Ishikawa (cell line): Measurements from ENCODE around the gene OR52E8.

Source experiments
- CEBPB ChIP-seq: IDR thresholded peaks from 2 replicates; pipeline ENCODE4 v1.6.1; 2012
- CREB1 ChIP-seq: IDR thresholded peaks from 2 replicates; pipeline ENCODE4 v1.6.1; 2012; ENCODE audit warnings: low read depth
- EGR1 ChIP-seq: IDR thresholded peaks from 2 replicates; pipeline ENCODE4 v1.6.1; 2012
- EP300 ChIP-seq: IDR thresholded peaks from 2 replicates; pipeline ENCODE4 v1.6.1; 2012; ENCODE audit warnings: borderline replicate concordance
- FOXM1 ChIP-seq: IDR thresholded peaks from 2 replicates; pipeline ENCODE4 v1.6.1; 2012; ENCODE audit warnings: low read depth, borderline replicate concordance
- NFIC ChIP-seq: IDR thresholded peaks from 2 replicates; pipeline ENCODE4 v1.6.1; 2012
- RAD21 ChIP-seq: IDR thresholded peaks from 2 replicates; pipeline ENCODE4 v1.6.1; 2012; ENCODE audit warnings: low read depth
- TAF1 ChIP-seq: IDR thresholded peaks from 2 replicates; pipeline ENCODE4 v1.6.1; 2012; ENCODE audit warnings: low read depth, mild to moderate bottlenecking
- TCF12 ChIP-seq: IDR thresholded peaks from 2 replicates; pipeline ENCODE4 v1.6.1; 2012; ENCODE audit warnings: low read depth
- TEAD4 ChIP-seq: IDR thresholded peaks from 2 replicates; pipeline ENCODE4 v1.6.1; 2012
- YY1 ChIP-seq: IDR thresholded peaks from 2 replicates; pipeline ENCODE4 v1.6.1; 2012; ENCODE audit warnings: low read depth
- ZBTB7A ChIP-seq: IDR thresholded peaks from 2 replicates; pipeline ENCODE4 v1.6.1; 2012; ENCODE audit warnings: low read depth
- TF ChIP-seq, protein P1 (sequence below): IDR thresholded peaks from 2 replicates; pipeline ENCODE4 v1.6.1; 2012; ENCODE audit warnings: low read depth, mild to moderate bottlenecking
- TF ChIP-seq, protein P2 (sequence below): IDR thresholded peaks from 2 replicates; pipeline ENCODE4 v1.6.1; 2012
- TF ChIP-seq, protein P3 (sequence below): IDR thresholded peaks from 2 replicates; pipeline ENCODE4 v1.6.1; 2012

Gene OR52E8

DNA sequence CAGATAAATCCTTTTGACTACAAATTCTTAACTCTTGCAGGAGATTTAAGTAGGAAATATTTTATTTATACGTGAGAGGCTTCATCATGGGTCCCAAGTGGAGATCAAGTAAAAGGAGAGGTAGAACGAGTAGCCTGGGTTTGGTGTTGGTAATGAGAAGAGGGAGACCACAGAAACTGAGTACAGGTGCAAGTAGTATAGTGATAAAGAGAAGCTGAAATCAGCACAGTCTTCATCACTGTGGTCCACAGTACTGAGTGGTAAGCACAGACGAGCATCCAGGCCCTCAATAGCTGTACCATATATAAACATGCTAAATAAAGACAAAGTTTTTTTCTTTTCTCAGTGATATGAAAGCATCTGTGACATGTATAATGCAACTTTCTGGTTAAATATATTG lies 29.7 kb upstream of the OR52E8 start:
- no peak for TF ChIP-seq RAD21
- no peak for TF ChIP-seq CEBPB
- no peak for TF ChIP-seq YY1
- TF ChIP-seq TAF1 = no peak
- TF ChIP-seq CREB1 = no peak
- TF ChIP-seq, protein P1, sequence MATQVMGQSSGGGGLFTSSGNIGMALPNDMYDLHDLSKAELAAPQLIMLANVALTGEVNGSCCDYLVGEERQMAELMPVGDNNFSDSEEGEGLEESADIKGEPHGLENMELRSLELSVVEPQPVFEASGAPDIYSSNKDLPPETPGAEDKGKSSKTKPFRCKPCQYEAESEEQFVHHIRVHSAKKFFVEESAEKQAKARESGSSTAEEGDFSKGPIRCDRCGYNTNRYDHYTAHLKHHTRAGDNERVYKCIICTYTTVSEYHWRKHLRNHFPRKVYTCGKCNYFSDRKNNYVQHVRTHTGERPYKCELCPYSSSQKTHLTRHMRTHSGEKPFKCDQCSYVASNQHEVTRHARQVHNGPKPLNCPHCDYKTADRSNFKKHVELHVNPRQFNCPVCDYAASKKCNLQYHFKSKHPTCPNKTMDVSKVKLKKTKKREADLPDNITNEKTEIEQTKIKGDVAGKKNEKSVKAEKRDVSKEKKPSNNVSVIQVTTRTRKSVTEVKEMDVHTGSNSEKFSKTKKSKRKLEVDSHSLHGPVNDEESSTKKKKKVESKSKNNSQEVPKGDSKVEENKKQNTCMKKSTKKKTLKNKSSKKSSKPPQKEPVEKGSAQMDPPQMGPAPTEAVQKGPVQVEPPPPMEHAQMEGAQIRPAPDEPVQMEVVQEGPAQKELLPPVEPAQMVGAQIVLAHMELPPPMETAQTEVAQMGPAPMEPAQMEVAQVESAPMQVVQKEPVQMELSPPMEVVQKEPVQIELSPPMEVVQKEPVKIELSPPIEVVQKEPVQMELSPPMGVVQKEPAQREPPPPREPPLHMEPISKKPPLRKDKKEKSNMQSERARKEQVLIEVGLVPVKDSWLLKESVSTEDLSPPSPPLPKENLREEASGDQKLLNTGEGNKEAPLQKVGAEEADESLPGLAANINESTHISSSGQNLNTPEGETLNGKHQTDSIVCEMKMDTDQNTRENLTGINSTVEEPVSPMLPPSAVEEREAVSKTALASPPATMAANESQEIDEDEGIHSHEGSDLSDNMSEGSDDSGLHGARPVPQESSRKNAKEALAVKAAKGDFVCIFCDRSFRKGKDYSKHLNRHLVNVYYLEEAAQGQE = no peak
- TF ChIP-seq EP300 = no peak
- no peak for TF ChIP-seq TEAD4
- no peak for TF ChIP-seq TCF12
- no peak for TF ChIP-seq ZBTB7A
- no peak for TF ChIP-seq EGR1
- no peak for TF ChIP-seq FOXM1
- TF ChIP-seq, protein P2, sequence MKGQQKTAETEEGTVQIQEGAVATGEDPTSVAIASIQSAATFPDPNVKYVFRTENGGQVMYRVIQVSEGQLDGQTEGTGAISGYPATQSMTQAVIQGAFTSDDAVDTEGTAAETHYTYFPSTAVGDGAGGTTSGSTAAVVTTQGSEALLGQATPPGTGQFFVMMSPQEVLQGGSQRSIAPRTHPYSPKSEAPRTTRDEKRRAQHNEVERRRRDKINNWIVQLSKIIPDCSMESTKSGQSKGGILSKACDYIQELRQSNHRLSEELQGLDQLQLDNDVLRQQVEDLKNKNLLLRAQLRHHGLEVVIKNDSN = no peak

DNA sequence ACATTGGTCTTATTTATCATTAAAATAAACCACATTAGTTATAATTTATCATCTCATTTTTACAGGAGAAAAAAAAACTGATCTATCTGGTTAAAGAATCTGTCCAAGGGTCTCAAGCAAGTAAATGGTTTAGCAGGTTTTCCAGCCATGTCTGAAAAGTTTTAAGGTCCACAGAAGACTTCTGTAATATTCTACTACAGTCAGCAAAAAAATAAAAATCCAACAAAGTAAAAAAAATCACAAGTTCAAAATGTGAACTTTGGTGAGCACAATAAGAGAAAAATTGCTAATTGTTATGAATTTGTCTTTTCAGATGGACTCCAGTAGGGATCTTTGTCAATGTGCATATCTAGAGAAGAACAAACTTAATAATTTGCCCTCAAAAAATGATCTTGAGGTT lies 24.3 kb upstream of the OR52E8 start:
- no peak for TF ChIP-seq FOXM1
- TF ChIP-seq, protein P3, sequence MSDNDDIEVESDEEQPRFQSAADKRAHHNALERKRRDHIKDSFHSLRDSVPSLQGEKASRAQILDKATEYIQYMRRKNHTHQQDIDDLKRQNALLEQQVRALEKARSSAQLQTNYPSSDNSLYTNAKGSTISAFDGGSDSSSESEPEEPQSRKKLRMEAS = no peak
- TF ChIP-seq CREB1 = no peak

DNA sequence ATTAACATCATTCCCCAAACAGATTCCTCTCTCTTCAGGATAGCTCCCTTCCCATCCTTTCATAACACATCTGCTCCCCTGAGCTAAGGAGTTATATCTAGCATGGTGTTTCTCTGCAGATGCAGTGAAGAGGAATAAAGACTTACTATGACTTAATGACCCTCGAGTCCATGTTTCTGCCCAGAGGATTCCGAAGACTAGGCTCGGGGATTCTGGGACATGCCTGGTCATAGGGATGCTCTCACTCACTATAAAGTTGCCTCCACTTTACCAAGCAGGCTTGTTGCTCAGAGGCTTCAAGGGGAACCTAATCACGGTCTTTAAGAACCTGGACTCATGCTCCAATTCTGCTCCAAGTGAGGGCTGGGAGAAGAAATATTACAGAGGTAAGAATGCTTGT lies 22.8 kb upstream of the OR52E8 start, which contains the start of gene OR52E4:
OR52E4 (plus strand) TSS at position 301 of the 400 bp plus-strand sequence. CDS start 3,664 bp downstream, outside the sequence.
- TF ChIP-seq TAF1 = no peak
- TF ChIP-seq EP300 = no peak
- TF ChIP-seq YY1 = no peak
- no peak for TF ChIP-seq TCF12
- TF ChIP-seq, protein P3 = no peak
- TF ChIP-seq RAD21 = no peak
- no peak for TF ChIP-seq FOXM1
- TF ChIP-seq ZBTB7A = no peak
- no peak for TF ChIP-seq TEAD4
- no peak for TF ChIP-seq CEBPB
- TF ChIP-seq, protein P2 = no peak
- no peak for TF ChIP-seq CREB1
- TF ChIP-seq, protein P1 = no peak
- TF ChIP-seq NFIC = no peak
- TF ChIP-seq EGR1 = no peak

DNA sequence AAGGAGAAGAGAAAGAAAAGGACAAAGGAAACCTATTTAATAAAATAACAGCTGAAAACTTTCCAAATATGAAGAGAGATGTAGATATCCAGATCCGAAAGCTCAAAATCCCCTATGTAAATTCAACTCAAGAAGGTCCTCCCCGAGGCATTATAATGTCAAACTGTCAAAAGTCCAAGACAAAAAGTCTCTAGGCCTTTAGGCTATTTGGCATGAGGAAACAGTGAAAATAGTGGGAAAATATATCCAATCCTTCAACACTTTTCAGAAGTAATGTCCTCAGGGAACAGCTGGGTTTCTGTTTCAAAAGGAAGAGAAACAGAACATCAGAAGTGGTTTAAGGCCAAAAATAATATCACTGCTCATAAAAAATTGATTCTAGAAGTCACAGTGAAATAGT lies 21.1 kb upstream of the OR52E8 start:
- TF ChIP-seq EGR1 (no peak), NFIC (no peak), YY1 (no peak), TEAD4 (no peak), TAF1 (no peak), CEBPB (no peak), FOXM1 (no peak), ZBTB7A (no peak), RAD21 (no peak), EP300 (no peak)
- TF ChIP-seq, protein P1 = no peak
- TF ChIP-seq, protein P3 = no peak
